ENCODE measurements around the gene OSBPL3.

The OSBPL3 gene

DNA sequence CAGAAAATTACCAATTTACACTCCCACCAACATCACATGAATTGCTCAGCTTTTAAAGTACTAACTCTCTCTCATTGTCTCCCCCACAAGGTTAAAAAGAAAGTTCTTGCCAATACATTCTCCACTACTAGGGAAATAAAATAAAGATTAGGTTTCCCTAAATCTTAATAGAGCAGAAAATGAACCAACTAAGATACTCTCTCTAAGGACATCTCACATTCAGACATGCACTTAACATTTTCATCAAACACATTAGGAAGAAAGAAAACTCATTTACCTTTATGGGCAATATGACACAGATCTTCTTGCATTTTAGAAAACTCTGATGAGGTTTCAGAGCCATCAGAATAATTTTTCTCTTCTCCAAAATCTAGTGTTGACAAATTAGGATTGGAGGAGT lies 118.6 kb downstream of the OSBPL3 start:
- Histone ChIP-seq H3K4me3 (replicated peaks; ENCODE audit: low read depth, low read length) (no peak overlapping the region), H3K36me3 (ENCODE audit: control insufficient read depth, insufficient read depth, low read length) (peaks cover 8% of the 10 kb centered on the region), H3K27me3 (replicated peaks; ENCODE audit: control insufficient read depth, insufficient read depth, low read length) (no peaks in the 10 kb centered on the region)
- TF ChIP-seq, protein P1, sequence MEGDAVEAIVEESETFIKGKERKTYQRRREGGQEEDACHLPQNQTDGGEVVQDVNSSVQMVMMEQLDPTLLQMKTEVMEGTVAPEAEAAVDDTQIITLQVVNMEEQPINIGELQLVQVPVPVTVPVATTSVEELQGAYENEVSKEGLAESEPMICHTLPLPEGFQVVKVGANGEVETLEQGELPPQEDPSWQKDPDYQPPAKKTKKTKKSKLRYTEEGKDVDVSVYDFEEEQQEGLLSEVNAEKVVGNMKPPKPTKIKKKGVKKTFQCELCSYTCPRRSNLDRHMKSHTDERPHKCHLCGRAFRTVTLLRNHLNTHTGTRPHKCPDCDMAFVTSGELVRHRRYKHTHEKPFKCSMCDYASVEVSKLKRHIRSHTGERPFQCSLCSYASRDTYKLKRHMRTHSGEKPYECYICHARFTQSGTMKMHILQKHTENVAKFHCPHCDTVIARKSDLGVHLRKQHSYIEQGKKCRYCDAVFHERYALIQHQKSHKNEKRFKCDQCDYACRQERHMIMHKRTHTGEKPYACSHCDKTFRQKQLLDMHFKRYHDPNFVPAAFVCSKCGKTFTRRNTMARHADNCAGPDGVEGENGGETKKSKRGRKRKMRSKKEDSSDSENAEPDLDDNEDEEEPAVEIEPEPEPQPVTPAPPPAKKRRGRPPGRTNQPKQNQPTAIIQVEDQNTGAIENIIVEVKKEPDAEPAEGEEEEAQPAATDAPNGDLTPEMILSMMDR (IDR thresholded peaks at IDR 0.05; ENCODE audit: insufficient read depth, low read length, poor library complexity, severe bottlenecking): no peak
- DNase-seq (ENCODE audit: extremely low read depth, insufficient read length): no peak

DNA sequence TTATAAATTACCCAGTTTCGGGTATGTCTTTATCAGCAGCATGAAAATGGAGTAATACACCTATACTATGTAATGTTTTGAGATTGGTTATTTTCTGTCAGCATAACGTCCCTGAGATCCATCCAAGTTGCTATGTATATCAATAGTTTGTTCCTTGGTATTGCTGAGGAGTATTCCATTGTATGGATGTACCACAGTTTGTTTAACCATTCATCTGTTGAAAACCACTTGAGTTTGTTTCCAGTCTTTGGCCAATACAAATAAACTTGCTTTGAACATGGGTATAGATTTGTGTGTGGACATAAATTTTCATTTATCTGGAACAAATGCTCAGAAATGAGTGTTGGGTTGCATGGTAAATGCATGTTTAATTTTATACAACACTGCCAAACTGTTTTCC lies 119.4 kb downstream of the OSBPL3 start:
- no peak for DNase-seq (ENCODE audit: extremely low read depth, insufficient read length)
- peaks cover 8% of the 10 kb centered on the region for H3K36me3 ChIP-seq (ENCODE audit: control insufficient read depth, insufficient read depth, low read length)
- TF ChIP-seq, protein P1 (IDR thresholded peaks at IDR 0.05; ENCODE audit: insufficient read depth, low read length, poor library complexity, severe bottlenecking): no peak
- H3K27me3 ChIP-seq (replicated peaks; ENCODE audit: control insufficient read depth, insufficient read depth, low read length): no peaks in the 10 kb centered on the region
- no peak overlapping the region for H3K4me3 ChIP-seq (replicated peaks; ENCODE audit: low read depth, low read length)

DNA sequence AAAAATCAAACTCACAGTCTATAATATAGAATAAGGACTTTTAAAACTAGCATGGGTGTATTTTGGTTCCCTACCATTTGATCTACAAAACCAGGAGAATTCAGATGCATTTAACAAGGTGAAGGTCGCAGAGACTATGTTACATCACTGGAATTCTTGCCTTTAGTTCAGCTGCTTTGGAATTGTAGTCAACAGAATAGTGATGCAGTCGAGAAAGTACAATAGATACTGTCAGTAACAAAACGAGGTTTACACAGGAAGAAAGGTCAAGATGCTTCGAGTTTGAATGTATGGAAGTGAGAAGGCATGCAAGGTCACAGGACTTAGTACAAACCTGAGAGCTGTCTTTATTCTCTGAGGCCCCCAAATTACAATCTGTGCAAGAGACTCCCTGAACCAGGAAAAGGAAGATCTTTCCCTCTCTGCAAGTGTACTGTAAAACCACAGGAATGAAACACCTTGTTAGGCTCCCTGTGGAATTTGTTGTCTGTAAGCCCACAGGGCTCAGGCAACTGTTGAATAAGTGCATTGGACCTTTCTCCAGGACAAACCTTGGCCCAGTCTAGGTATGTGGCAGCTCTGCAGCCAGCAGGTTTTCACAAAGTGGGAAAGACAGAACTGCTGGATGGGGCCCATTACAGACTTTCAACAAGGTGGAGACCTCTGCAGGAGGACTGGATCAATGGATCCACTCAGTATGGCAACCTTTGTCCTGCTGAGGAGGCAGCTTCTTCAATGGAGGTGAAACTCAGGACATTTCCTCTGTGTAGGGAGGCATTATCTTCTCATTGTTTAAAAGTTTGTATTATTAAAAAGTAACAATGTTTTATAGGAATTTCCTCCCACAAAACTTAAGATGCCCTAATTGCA lies 121.6 kb downstream of the OSBPL3 start:
- no peak for DNase-seq (ENCODE audit: extremely low read depth, insufficient read length)
- Histone ChIP-seq H3K36me3 (ENCODE audit: control insufficient read depth, insufficient read depth, low read length) (peaks cover 11% of the 10 kb centered on the region), H3K4me3 (replicated peaks; ENCODE audit: low read depth, low read length) (no peak overlapping the region), H3K27me3 (replicated peaks; ENCODE audit: control insufficient read depth, insufficient read depth, low read length) (no peaks in the 10 kb centered on the region)
- TF ChIP-seq, protein P1 (IDR thresholded peaks at IDR 0.05; ENCODE audit: insufficient read depth, low read length, poor library complexity, severe bottlenecking): no peak

DNA sequence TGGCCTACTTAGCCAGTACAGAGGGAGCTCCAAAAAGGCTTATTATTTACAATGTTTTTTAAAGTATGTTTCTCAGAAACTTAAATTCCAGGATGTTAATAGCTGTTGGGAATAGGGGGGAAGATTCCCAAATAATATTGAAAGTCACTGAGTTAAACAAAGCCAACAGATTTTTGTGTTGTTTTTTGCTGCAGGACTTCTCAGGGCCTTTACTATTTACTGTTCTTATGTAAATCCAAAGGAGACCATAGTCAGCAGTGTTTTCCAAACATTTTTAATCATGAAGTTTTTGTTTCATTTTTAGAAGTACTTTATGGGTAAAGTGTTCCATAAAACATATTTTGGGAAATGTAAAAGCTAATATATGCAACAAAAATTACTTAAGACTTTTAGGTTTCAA lies 122.4 kb downstream of the OSBPL3 start:
- DNase-seq (ENCODE audit: extremely low read depth, insufficient read length): no peak
- Histone ChIP-seq H3K36me3 (ENCODE audit: control insufficient read depth, insufficient read depth, low read length) (peaks cover 7% of the 10 kb centered on the region), H3K4me3 (replicated peaks; ENCODE audit: low read depth, low read length) (no peak overlapping the region), H3K27me3 (replicated peaks; ENCODE audit: control insufficient read depth, insufficient read depth, low read length) (no peaks in the 10 kb centered on the region)
- TF ChIP-seq, protein P1 (IDR thresholded peaks at IDR 0.05; ENCODE audit: insufficient read depth, low read length, poor library complexity, severe bottlenecking): no peak

DNA sequence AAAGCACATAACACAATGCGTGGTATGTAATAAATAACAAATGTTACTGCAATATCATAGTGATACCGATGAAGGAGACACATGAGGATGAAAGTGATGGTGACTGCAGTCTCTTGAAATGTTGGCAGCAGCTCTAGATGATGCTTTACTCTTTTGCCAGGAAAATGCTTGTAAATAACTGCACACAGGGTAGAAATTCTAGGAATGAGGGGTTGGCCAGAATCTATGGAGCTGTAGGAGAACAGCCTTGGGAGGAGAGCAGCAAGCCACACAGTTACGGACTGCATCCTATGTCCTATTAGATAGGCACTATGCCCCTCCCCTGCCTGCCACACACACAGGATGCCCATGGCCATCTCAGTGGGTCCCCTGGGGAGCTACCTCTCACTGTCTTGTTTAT lies 125.1 kb downstream of the OSBPL3 start:
- Histone ChIP-seq H3K4me3 (replicated peaks; ENCODE audit: low read depth, low read length) (no peak overlapping the region), H3K27me3 (replicated peaks; ENCODE audit: control insufficient read depth, insufficient read depth, low read length) (no peaks in the 10 kb centered on the region), H3K36me3 (ENCODE audit: control insufficient read depth, insufficient read depth, low read length) (peaks cover 12% of the 10 kb centered on the region)
- DNase-seq (ENCODE audit: extremely low read depth, insufficient read length): no peak
- TF ChIP-seq, protein P1 (IDR thresholded peaks at IDR 0.05; ENCODE audit: insufficient read depth, low read length, poor library complexity, severe bottlenecking): no peak

All from GM06990 (cell line).